Central memory CD4-positive, alpha-beta T cell (primary cell): ENCODE results near the gene TEDC2.

Experiments used
- DNase-seq: peaks from one replicate; pipeline ENCODE4 v3.0.0; 2022

TEDC2 gene

GRCh38 chr16:2497116-2497630 lies 37.3 kb downstream of the TEDC2 start:
- no peak for DNase-seq

- DNase-seq, result no peak
Measured at GRCh38 chr16:2497695-2498484, 38.0 kb downstream of the TEDC2 start.

- no peak for DNase-seq
Measured at GRCh38 chr16:2498531-2499253, 38.8 kb downstream of the TEDC2 start.

GRCh38 chr16:2499454-2499853 lies 39.5 kb downstream of the TEDC2 start:
- DNase-seq, result no peak

GRCh38 chr16:2499890-2500429 lies 40.1 kb downstream of the TEDC2 start:
- no peak for DNase-seq

GRCh38 chr16:2500430-2500917 lies 40.6 kb downstream of the TEDC2 start:
- no peak for DNase-seq

GRCh38 chr16:2500918-2501750 lies 41.2 kb downstream of the TEDC2 start:
- peak; percentile 69 for DNase-seq

GRCh38 chr16:2501946-2502895 lies 42.3 kb downstream of the TEDC2 start:
- no peak for DNase-seq

- DNase-seq, result no peak
Measured at GRCh38 chr16:2505695-2506094, 45.8 kb downstream of the TEDC2 start.

- no peak for DNase-seq
Measured at GRCh38 chr16:2507052-2507659, 47.2 kb downstream of the TEDC2 start.

GRCh38 chr16:2507665-2508064 lies 47.8 kb downstream of the TEDC2 start:
- no peak for DNase-seq

- DNase-seq, result no peak
Measured at GRCh38 chr16:2508722-2509400, 49.0 kb downstream of the TEDC2 start.

- DNase-seq, result no peak
Measured at GRCh38 chr16:2511128-2511800, 51.4 kb downstream of the TEDC2 start.

GRCh38 chr16:2511996-2512734 lies 52.3 kb downstream of the TEDC2 start:
- no peak for DNase-seq

- no peak for DNase-seq
Measured at GRCh38 chr16:2512735-2513404, 53.0 kb downstream of the TEDC2 start.

- DNase-seq, result peak; percentile 91
Measured at GRCh38 chr16:2513405-2514332, 53.8 kb downstream of the TEDC2 start, which contains the start of gene ATP6V0C. TSS of gene ATP6V0C (plus strand) at chr16:2513952. CDS start at chr16:2514104, 152 bp downstream.
